GM13976 (cell line): ENCODE measurements around the gene MCTP1.

Experiments used
- DNase-seq: peaks from one replicate; pipeline ENCODE4 v3.0.0; 2012; ENCODE audit warnings: low spot score
- in situ Hi-C: fragments of 300-500 bp; cut with MboI; formaldehyde crosslinking; loops from one replicate; pipeline ENCODE4 v1.12.0; 2022; ENCODE audit warnings: low sequenced_read_pairs, mixed read lengths, inconsistent platforms; ENCODE audit not compliant: unreplicated experiment
- TF ChIP-seq, protein P1 (sequence below): IDR thresholded peaks from 2 replicates; pipeline ENCODE4 v1.5.1; 2012; ENCODE audit warnings: borderline replicate concordance, mild to moderate bottlenecking; ENCODE audit not compliant: insufficient read depth; ENCODE audit errors: extremely low read depth, missing control alignments, control extremely low read depth

MCTP1 gene

DNA sequence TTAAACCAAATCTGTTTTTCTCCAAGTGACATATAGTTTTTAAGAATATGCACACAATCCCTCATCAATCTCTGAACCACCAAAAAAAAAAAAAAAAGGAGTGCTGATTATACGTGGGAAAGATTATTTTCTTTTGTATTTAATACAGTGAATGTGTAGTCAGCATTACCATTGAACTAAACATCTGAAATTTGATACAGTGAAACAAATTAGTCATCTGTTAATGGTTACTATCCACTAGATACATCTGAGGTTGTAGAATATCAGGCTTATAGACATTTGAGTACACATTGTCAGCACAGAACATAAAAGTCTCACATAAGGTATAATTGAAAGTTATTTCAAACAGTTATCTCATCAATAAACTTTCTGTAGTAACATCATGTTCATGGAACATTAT lies 579.5 kb downstream of the MCTP1 start:
- DNase-seq, result no peak
- in situ Hi-C loops, result no loop called here

DNA sequence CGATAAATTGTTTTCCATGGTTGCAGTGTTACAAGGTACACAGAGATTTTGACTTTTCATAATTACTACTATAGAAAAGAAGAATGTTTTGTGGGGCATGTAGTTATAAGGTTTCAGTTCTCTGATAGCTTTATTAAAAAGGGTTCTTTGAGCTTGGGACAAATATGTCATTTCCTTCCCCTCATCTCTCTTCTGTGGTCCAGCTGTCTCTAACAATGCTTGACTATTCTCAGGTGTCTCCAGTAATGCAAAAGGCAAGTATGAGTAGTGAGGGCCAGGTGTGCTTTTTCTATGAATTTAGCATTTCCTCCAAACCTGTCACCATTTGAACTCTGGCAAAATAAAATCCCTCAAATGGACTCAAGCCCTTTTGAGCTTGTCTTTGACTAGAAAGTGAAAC lies 582.2 kb downstream of the MCTP1 start:
- DNase-seq, result no peak
- in situ Hi-C loops, result no loop called here

More for the DNA sequence above, 579.5 kb downstream of the MCTP1 start:
- TF ChIP-seq, protein P1, sequence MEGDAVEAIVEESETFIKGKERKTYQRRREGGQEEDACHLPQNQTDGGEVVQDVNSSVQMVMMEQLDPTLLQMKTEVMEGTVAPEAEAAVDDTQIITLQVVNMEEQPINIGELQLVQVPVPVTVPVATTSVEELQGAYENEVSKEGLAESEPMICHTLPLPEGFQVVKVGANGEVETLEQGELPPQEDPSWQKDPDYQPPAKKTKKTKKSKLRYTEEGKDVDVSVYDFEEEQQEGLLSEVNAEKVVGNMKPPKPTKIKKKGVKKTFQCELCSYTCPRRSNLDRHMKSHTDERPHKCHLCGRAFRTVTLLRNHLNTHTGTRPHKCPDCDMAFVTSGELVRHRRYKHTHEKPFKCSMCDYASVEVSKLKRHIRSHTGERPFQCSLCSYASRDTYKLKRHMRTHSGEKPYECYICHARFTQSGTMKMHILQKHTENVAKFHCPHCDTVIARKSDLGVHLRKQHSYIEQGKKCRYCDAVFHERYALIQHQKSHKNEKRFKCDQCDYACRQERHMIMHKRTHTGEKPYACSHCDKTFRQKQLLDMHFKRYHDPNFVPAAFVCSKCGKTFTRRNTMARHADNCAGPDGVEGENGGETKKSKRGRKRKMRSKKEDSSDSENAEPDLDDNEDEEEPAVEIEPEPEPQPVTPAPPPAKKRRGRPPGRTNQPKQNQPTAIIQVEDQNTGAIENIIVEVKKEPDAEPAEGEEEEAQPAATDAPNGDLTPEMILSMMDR, result no peak

DNA sequence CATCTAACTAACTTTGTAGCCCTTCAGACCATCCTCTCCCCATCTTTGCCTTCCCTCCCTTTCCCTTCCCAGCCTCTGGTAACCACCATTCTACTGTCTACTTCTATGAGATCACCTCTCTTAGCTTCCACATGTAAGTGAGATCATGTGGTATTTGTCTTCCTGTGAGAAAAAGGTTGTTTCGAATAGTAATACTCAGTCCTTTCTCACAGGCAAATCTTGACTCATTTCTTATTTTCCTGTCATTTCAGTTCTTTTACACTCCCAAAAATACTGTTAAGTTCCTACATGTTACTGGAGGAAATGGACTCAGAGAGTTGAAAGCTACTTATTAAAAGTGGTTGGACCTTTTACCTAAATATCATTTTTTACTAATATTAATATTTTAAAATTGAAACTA lies 584.3 kb downstream of the MCTP1 start:
- TF ChIP-seq, protein P1, result no peak
- in situ Hi-C loops, result no loop called here
- no peak for DNase-seq

More for the DNA sequence above, 582.2 kb downstream of the MCTP1 start:
- TF ChIP-seq, protein P1, result no peak

DNA sequence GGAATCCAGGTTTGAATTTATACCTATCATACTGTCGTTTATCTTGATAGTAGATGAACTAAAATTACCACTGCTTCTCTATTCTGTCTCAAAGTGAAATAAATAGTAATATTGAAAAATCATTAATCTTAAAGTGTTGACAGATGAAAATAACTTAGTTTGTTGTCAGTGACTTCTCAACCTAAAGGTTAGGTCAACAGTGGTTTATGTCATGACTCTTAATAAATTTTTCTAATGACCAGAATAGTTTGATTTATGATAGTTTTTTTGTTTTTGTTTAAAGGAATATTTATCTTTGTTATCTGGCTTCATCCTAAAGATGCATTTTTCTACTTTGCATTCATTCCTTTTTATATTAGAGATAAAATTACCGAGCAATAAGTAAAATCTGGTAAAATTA lies 585.3 kb downstream of the MCTP1 start:
- in situ Hi-C loops, result no loop called here
- DNase-seq, result no peak
- TF ChIP-seq, protein P1, result no peak

DNA sequence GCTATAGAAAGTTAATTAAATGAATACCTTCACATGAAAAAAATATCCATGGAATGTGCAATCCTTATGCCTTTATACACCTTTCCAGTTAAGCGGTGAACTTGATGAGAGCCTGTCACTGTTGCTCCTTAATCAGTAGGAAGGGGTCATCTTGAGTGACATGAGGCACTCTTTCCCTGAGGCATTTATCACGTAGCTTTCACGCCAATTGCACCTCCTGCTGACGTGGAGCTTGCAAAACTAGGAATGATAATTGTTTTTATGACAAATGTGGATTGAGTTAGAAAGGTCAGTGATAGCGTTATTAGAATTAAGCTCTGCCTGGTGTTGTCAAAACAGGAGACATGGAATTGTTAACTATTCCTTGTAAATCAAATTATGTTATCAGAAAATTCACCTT lies 586.7 kb downstream of the MCTP1 start:
- TF ChIP-seq, protein P1, result no peak
- no peak for DNase-seq
- in situ Hi-C loops, result no loop called here

DNA sequence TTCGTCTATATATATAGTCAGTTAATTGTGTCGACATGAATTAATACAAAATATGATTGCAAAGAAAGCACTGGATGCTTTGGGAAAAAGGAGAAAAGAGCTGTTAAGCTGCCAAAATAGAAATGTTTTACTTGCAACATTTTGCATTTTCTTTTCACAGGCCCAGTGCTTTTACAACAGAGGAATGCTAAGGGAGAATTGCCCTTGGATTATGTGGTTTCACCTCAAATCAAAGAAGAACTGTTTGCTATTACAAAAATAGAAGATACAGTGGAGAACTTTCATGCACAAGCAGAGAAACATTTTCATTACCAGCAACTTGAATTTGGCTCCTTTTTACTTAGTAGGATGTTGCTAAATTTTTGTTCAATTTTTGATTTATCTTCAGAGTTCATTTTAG lies 590.2 kb downstream of the MCTP1 start:
- no peak for DNase-seq
- TF ChIP-seq, protein P1, result no peak
- in situ Hi-C loops, result no loop called here

DNA sequence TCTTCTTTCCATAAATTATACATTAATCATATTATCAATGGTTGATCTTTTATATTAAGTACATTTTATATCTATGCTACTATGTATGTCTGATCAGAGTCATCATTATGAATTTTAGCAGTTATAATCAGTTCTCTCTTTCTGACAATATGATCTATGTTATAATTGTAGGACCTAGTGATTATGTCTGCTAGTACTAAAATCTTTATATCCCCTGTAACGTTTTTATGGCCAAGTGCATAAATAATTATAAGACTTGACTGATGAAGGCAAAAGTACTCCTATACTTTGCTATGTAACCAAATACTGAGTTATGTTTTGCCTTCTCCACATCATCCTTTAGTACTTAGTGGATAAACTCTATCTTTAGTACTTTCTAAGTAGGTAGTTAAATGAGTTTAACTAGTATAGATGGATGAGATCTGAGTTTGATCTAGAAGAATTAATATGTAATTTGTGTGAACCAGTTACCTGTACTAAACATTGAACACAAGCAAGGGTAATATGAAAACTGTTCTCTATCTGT lies 591.0 kb downstream of the MCTP1 start:
- in situ Hi-C loops, result no loop called here
- no peak for DNase-seq
- TF ChIP-seq, protein P1, result no peak
